Adrenal gland (tissue), 12 donors: ENCODE results near the gene FOXA3. TPM values are rescaled to one million over a fixed set of nuclear protein-coding genes. Genes with fewer than 3 reads are reported as not detected.

ENCODE experiments used
- DNase-seq, 7 donors: peaks; one replicate each; pipeline ENCODE4 v3.0.0-alpha.2; 2019 to 2020
- H3K27ac ChIP-seq, 5 donors: fragments of 200-600 bp; sonication (generic) in 4 of 5; 1 replicate in 3 of 5; 2 replicates in 2 of 5; pipeline versions ENCODE4 v1.5.1 to v1.8.0; 2016 to 2020; ENCODE audit warnings: mild to moderate bottlenecking in 1 of 5
- H3K27me3 ChIP-seq: fragments of 200-600 bp; 2 replicates; pipeline ENCODE4 v1.8.0; 2021
- H3K36me3 ChIP-seq, 2 donors: fragments of 200-600 bp; replicated peaks in 1 of 2; 1 replicate in 1 of 2; 2 replicates in 1 of 2; pipeline versions ENCODE4 v1.5.1 to v1.8.0; 2018 to 2022
- H3K4me1 ChIP-seq, 2 donors: fragments of 200-600 bp; replicated peaks in 1 of 2; 1 replicate in 1 of 2; 2 replicates in 1 of 2; pipeline versions ENCODE4 v1.5.1 to v1.8.0; 2018 to 2021
- H3K4me3 ChIP-seq, 4 donors: fragments of 200-600 bp; sonication (generic) in 3 of 4; one replicate each; pipeline ENCODE4 v1.5.1; 2016 to 2018
- H3K9me3 ChIP-seq, 3 donors: fragments of 200-600 bp; sonication (generic) in 1 of 3; replicated peaks in 1 of 3; 1 replicate in 2 of 3; 2 replicates in 1 of 3; pipeline versions ENCODE4 v1.5.1 to v1.8.0; 2016 to 2021
- CTCF ChIP-seq, 6 experiments: fragments of 450-650 bp in 4 of 6; fragments of 200-600 bp in 2 of 6; sonication (generic) in 1 of 6; IDR thresholded peaks; 1 replicate in 5 of 6; 2 replicates in 1 of 6; pipeline versions ENCODE4 v1.5.1 to v1.8.0; 2016 to 2021; ENCODE audit warnings: antibody characterized with exemption in 6 of 6, mild to moderate bottlenecking in 2 of 6, moderate library complexity in 1 of 6
- POLR2A ChIP-seq, 2 donors: fragments of 450-650 bp; IDR thresholded peaks; one replicate each; pipeline ENCODE4 v1.6.1; 2017; ENCODE audit warnings: antibody characterized with exemption in 2 of 2, mild to moderate bottlenecking in 2 of 2, moderate library complexity in 1 of 2
- WGBS, 4 donors: extraction: QIAGEN DNeasy Blood & Tissue Kit in 2 of 4; methylation state at CpG; one replicate each; pipeline versions ENCODE4 v1.1.5 to v1.1.7; 2013 to 2017; 5-methylcytosine and 5-hydroxymethylcytosine counted together
- intact Hi-C, 2 donors: fragments of 100-400 bp; cut with DNase I; formaldehyde crosslinking; loops; one replicate each; pipeline versions ENCODE4 v1.14.1 to v1.15.0; 2022 to 2023
- polyA plus RNA-seq, 3 donors: library from polyadenylated mRNA; stranded (reverse); fragments of 200-250 nt in 2 of 3; fragments of 350-450 nt in 1 of 3; fragmentation: Illumina TruSeq in 1 of 3; extraction: RNeasy Lipid Tissue Mini Kit (QIAGEN cat#74804) in 1 of 3; gene quantifications; one replicate each; pipeline ENCODE4 v1.2.3, GENCODE V29; 2013 to 2014
- total RNA-seq, 9 donors: library from RNA; depleted of rRNA in 4 of 9; stranded (reverse); fragments of >200 nt in 4 of 9; fragments of 120-200 nt in 1 of 9; fragmentation: NEBNext Ultra II Directional in 1 of 9; extraction: Animal tissue kit (Norgen Biotek cat#: 25700) in 1 of 9; gene quantifications; one replicate each; pipeline versions ENCODE4 v1.1.0 to v1.2.4, GENCODE V29; 2013 to 2023
- donor health status: healthy with polysubstance abuse.
- donor health status: Bipolar disorder and iron deficiency.
- donor health status: DM: yes; HTN: yes; CAD: no.
- donor health status: DM: no; HTN: no; CAD: no.
- donor health status: DM: no; HTN: no; CAD: no.
- donor health status: DM: yes; HTN: yes; CAD: no.

FOXA3 gene
- total and polyA plus RNA-seq, 12 donors = 0.03 to 0.94 TPM; not detected in 10

GRCh38 chr19:45825917-45826893, 37.9 kb upstream of the FOXA3 start:
- no peak for DNase-seq
- Histone ChIP-seq H3K4me3 (no peak overlapping the region), H3K36me3 (peaks cover 0 to 84% of the 10 kb centered on the region in 2 donors), H3K27me3 (no peaks in the 10 kb centered on the region), H3K27ac (no peak overlapping the region), H3K4me1 (peaks cover 8% of the 10 kb centered on the region in 2 donors), H3K9me3 (no peaks in the 10 kb centered on the region)
- no peak for TF ChIP-seq CTCF (IDR thresholded peaks at IDR 0.05)
- TF ChIP-seq POLR2A (IDR thresholded peaks at IDR 0.05) = no peak
- WGBS, 4 donors = 72 to 84% (median 81%) methylated on average over 16 to 22 of the region's 22 CpGs
- intact Hi-C loops = no loop called here

GRCh38 chr19:45826934-45827333, 37.2 kb upstream of the FOXA3 start:
- 49 to 79% (median 68%) methylated on average over 9 to 11 of the region's 11 CpGs for WGBS, 4 donors
- DNase-seq = peak in 1 of 7 donors; percentile 64

DNA sequence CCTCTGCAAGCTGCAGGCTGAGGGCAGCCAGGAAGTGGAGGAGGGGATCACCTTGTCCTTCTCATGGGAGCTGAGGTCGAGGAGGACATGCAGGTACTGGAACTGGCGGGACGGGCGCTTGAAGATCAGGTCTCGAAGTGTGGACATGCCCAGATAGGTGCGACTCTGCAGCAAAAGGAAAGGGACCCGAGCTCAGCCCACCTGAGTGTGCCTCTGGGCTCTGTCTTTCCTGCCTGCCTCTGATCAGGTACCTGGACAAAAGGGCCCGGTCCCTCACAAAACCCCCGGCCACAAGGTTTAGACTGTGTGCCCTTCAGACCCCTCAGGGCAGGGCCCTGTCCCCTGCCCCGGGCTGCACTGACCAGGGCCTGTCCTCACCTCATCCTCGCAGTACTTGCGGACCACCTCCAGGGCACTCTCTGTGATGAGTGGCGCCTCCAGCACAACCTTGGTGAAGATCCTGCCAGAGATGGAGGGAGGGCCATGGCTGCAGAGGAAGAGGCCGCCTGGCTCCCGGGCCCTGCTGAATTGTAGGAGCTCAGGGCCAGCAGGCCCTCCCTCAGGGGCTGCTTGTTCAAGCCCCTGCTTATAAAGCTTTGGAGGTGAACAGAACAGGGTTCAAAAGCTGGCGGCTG, 36.5 kb upstream of the FOXA3 start:
- Histone ChIP-seq H3K27me3 (no peaks in the 10 kb centered on the region), H3K36me3 (peaks cover 0 to 89% of the 10 kb centered on the region in 2 donors), H3K4me1 (peaks cover 8% of the 10 kb centered on the region in 2 donors), H3K4me3 (no peak overlapping the region), H3K27ac (no peak overlapping the region), H3K9me3 (no peaks in the 10 kb centered on the region)
- TF ChIP-seq CTCF (IDR thresholded peaks at IDR 0.05) (no peak), POLR2A (IDR thresholded peaks at IDR 0.05) (no peak)
- 85 to 93% (median 91%) methylated on average over 11 to 16 of the region's 16 CpGs for WGBS, 4 donors
- no peak for DNase-seq
- intact Hi-C loops = no loop called here

More at GRCh38 chr19:45826934-45827333, 37.2 kb upstream of the FOXA3 start:
- no peaks in the 10 kb centered on the region for H3K27me3 ChIP-seq
- intact Hi-C loops = no loop called here
- H3K9me3 ChIP-seq = no peaks in the 10 kb centered on the region
- H3K4me1 ChIP-seq = peaks cover 8% of the 10 kb centered on the region in 2 donors
- peaks cover 0 to 86% of the 10 kb centered on the region in 2 donors for H3K36me3 ChIP-seq
- H3K4me3 ChIP-seq = no peak overlapping the region
- no peak for TF ChIP-seq POLR2A (IDR thresholded peaks at IDR 0.05)
- TF ChIP-seq CTCF (IDR thresholded peaks at IDR 0.05) = no peak
- no peak overlapping the region for H3K27ac ChIP-seq

DNA sequence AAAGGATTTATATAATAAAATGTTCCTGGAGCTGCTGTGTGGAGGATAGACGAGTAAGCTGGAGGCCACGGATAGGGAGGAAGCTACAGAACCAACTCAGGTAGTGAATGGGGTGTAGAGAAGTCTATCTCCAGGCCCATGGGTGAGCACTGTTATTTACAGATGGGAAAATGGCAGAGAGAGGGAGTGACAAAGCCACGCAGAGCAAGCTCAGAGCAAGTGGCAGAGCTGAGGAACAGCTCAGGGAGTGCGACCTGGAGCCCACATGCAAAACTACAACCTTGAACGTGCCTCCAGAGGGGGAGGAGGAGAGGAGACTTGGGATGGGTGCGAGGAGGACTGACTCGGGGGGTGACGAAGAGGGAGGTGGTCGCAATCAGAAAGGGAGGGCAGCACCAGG, 35.6 kb upstream of the FOXA3 start:
- 81 to 90% (median 87%) methylated on average over 9 of the region's 9 CpGs for WGBS, 4 donors
- peaks cover 8% of the 10 kb centered on the region in 2 donors for H3K4me1 ChIP-seq
- no peak for TF ChIP-seq POLR2A (IDR thresholded peaks at IDR 0.05)
- no peak for TF ChIP-seq CTCF (IDR thresholded peaks at IDR 0.05)
- H3K27ac ChIP-seq = no peak overlapping the region
- no peaks in the 10 kb centered on the region for H3K27me3 ChIP-seq
- intact Hi-C loops = no loop called here
- no peaks in the 10 kb centered on the region for H3K9me3 ChIP-seq
- no peak for DNase-seq
- H3K36me3 ChIP-seq = peaks cover 0 to 89% of the 10 kb centered on the region in 2 donors
- H3K4me3 ChIP-seq = no peak overlapping the region
